ENCODE data around the gene ALDH6A1.

GRCh38 chr14:74085828-74086227, 1.6 kb upstream of the ALDH6A1 start:
- TF ChIP-seq, protein P1, sequence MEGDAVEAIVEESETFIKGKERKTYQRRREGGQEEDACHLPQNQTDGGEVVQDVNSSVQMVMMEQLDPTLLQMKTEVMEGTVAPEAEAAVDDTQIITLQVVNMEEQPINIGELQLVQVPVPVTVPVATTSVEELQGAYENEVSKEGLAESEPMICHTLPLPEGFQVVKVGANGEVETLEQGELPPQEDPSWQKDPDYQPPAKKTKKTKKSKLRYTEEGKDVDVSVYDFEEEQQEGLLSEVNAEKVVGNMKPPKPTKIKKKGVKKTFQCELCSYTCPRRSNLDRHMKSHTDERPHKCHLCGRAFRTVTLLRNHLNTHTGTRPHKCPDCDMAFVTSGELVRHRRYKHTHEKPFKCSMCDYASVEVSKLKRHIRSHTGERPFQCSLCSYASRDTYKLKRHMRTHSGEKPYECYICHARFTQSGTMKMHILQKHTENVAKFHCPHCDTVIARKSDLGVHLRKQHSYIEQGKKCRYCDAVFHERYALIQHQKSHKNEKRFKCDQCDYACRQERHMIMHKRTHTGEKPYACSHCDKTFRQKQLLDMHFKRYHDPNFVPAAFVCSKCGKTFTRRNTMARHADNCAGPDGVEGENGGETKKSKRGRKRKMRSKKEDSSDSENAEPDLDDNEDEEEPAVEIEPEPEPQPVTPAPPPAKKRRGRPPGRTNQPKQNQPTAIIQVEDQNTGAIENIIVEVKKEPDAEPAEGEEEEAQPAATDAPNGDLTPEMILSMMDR (IDR thresholded peaks at IDR 0.05), result no peak
- no peak for TF ChIP-seq EZH2 (IDR thresholded peaks at IDR 0.05; ENCODE audit: borderline replicate concordance, insufficient read depth, low read depth, low read length, poor library complexity, severe bottlenecking)

Data from B cell (primary cell).